Upper lobe of left lung (tissue), 4 donors: ENCODE results near the gene TSG101.

ENCODE experiments used
- CTCF ChIP-seq, 6 experiments: fragments of 450-650 bp in 4 of 6; fragments of 200-600 bp in 2 of 6; sonication (generic) in 2 of 6; IDR thresholded peaks; one replicate each; pipeline ENCODE4 v1.5.1; 2016 to 2019; ENCODE audit warnings: antibody characterized with exemption in 6 of 6
- EP300 ChIP-seq, 4 donors: sonication (generic); formaldehyde crosslinking; IDR thresholded peaks; one replicate each; pipeline ENCODE4 v1.5.1; 2017; ENCODE audit warnings: antibody characterized with exemption in 4 of 4, control low read depth in 2 of 4
- POLR2A ChIP-seq, 4 donors: fragments of 450-650 bp; IDR thresholded peaks; one replicate each; pipeline ENCODE4 v1.5.1; 2016 to 2017; ENCODE audit warnings: antibody characterized with exemption in 4 of 4, mild to moderate bottlenecking in 2 of 4
- POLR2AphosphoS5 ChIP-seq, 2 donors: sonication (generic); formaldehyde crosslinking; IDR thresholded peaks; one replicate each; pipeline ENCODE4 v1.5.1; 2017; ENCODE audit warnings: antibody characterized with exemption in 2 of 2

GRCh38 chr11:18524248-18524647 is 2.5 kb downstream of the TSG101 start:
- TF ChIP-seq CTCF (IDR thresholded peaks at IDR 0.05) (no peak), EP300 (IDR thresholded peaks at IDR 0.05) (no peak), POLR2A (IDR thresholded peaks at IDR 0.05) (no peak), POLR2AphosphoS5 (IDR thresholded peaks at IDR 0.05) (no peak)
